ENCODE data around the gene RPAP2.
"Not testable (repeated sequence)": the region's sequence is repeated elsewhere in the genome, so short reads cannot be mapped to it uniquely, and the experiment has no call there.

DNA sequence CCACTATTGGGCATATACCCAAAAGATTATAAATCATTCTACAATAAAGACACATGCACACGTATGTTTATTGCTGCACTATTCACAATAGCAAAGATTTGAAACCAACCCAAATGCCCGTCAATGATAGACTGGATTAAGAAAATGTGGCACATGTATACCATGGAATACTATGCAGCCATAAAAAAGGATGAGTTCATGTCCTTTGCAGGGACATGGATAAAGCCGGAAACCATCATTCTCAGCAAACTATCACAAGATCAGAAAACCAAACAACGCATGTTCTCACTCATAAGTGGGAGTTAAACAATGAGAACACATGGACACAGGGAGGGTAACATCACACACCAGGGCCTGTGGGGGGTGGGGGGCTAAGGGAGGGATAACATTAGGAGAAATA lies 95.1 kb downstream of the RPAP2 start:
- TF ChIP-seq, protein P1, sequence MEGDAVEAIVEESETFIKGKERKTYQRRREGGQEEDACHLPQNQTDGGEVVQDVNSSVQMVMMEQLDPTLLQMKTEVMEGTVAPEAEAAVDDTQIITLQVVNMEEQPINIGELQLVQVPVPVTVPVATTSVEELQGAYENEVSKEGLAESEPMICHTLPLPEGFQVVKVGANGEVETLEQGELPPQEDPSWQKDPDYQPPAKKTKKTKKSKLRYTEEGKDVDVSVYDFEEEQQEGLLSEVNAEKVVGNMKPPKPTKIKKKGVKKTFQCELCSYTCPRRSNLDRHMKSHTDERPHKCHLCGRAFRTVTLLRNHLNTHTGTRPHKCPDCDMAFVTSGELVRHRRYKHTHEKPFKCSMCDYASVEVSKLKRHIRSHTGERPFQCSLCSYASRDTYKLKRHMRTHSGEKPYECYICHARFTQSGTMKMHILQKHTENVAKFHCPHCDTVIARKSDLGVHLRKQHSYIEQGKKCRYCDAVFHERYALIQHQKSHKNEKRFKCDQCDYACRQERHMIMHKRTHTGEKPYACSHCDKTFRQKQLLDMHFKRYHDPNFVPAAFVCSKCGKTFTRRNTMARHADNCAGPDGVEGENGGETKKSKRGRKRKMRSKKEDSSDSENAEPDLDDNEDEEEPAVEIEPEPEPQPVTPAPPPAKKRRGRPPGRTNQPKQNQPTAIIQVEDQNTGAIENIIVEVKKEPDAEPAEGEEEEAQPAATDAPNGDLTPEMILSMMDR (IDR thresholded peaks at IDR 0.05): not testable (repeated sequence)
- TF ChIP-seq POLR2A (IDR thresholded peaks at IDR 0.05): not testable (repeated sequence)

All from right lobe of liver (tissue), 4 donors.